IPS DF 6.9 (cell line): ENCODE data around the gene SPEG.

Source experiments
- DNase-seq: peaks from one replicate; pipeline ENCODE4 v3.0.0-alpha.2; 2013; ENCODE audit warnings: low read depth, low spot score
- H3K27ac ChIP-seq: one replicate; pipeline ENCODE4 v1.5.1; 2013; ENCODE audit warnings: low read length, control low read depth
- H3K27me3 ChIP-seq: 2 replicates; pipeline ENCODE4 v1.6.1; 2013; ENCODE audit warnings: mild to moderate bottlenecking, low read length; ENCODE audit not compliant: control insufficient read depth, insufficient read depth
- H3K36me3 ChIP-seq: 2 replicates; pipeline ENCODE4 v1.6.1; 2013; ENCODE audit warnings: low read length; ENCODE audit not compliant: control insufficient read depth, insufficient read depth
- H3K4me1 ChIP-seq: 2 replicates; pipeline ENCODE4 v1.6.1; 2013; ENCODE audit warnings: low read length; ENCODE audit not compliant: control insufficient read depth, insufficient read depth
- H3K4me3 ChIP-seq: 2 replicates; pipeline ENCODE4 v1.5.1; 2013; ENCODE audit warnings: mild to moderate bottlenecking, low read length
- H3K9me3 ChIP-seq: 2 replicates; pipeline ENCODE4 v1.6.1; 2013; ENCODE audit warnings: low read length, inconsistent platforms; ENCODE audit not compliant: control insufficient read depth, insufficient read depth
- WGBS: extraction: QIAGEN DNeasy Blood & Tissue Kit; methylation state at CpG from one replicate; pipeline ENCODE4 v1.1.7; 2013; ENCODE audit warnings: mixed read lengths, missing lambda C conversion rate; ENCODE audit not compliant: insufficient read length, insufficient coverage; 5-methylcytosine and 5-hydroxymethylcytosine counted together

SPEG gene

DNA sequence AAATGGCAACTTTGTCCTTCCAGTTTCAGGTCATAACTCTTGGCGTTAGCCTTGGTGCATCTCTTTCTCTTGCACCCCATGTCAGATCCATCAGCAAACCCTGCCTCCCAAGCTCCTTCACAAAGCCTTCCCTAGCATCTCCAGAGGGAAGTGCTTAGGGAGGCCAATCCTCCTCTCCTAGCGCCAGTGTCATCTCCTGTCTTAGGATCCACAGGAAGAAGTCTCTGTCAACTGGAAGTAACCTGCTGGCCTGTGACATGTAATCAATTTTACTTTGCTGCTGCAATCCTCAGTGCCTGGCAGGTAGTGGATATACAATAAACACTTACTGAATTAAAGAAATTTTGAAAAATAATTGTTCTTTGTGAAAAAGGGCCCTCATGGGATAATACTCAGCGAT lies 39.0 kb upstream of the SPEG start:
- no peaks in the 10 kb centered on the region for H3K9me3 ChIP-seq
- WGBS = no CpG with 5 or more reads among the region's 3 CpGs
- DNase-seq = no peak
- H3K4me1 ChIP-seq = no peaks in the 10 kb centered on the region
- H3K27me3 ChIP-seq = no peaks in the 10 kb centered on the region
- no peak overlapping the region for H3K4me3 ChIP-seq
- no peaks in the 10 kb centered on the region for H3K36me3 ChIP-seq
- H3K27ac ChIP-seq = no peak overlapping the region

DNA sequence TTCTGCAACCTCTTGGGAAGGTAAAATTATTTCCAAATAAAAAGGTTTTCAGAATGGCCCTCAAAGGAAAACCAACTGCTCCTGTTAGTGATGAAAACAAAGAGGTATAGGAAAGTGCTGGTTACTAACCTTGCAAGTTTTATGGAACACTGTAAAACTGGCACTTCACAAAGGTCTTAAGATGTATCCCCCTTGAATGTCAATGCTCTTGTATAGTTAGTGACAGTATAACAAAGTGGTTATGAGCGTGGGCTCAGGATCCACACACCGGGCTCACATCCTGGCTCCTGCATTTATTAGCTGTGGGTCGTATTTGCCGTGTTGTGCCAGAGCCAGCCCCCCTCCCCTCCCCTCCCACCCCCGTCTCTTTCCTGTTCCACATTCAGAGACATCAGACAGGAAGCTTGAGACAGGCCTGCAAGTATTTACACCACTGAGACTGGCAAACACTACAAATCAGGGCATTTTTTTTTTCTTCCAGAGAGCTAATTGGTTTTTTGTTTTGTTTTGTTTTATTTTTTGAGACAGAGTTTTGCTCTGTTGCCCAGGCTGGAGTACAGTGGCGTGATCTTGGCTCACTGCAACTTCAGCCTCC lies 37.7 kb upstream of the SPEG start:
- no peaks in the 10 kb centered on the region for H3K9me3 ChIP-seq
- H3K4me1 ChIP-seq = no peaks in the 10 kb centered on the region
- no peaks in the 10 kb centered on the region for H3K36me3 ChIP-seq
- H3K27ac ChIP-seq = no peak overlapping the region
- H3K27me3 ChIP-seq = no peaks in the 10 kb centered on the region
- WGBS = no CpG with 5 or more reads among the region's 6 CpGs
- DNase-seq = no peak
- H3K4me3 ChIP-seq = no peak overlapping the region

DNA sequence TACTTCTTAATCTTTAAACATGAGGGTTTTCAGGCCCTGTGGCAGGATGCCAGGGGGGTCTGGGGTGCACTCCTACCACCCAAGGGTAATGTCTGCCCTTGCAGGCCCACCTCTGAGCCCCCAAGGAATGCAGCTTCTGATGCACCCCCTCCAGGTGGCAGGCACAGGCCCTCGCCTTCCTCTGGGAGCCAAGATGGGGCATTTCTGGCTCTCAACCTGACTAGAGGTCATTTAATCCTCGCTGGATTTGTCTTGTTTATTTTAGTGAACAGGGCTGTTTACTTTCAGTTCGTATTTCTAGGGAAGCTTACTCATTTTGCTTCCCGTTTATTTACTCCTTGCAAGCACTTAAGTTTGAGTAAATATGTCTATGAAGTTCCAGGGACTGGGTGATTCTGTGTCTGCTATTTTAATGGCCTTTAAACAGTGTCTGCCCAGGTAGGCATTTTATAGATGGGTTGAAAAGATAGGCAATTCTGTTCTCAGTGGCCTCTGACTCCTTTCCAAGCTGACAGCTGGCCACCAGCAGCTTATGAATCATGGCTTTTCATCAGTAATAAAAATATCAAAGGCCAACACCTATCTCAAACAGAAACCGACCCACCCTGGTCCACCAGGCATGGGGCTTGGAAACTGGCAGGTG lies 35.8 kb upstream of the SPEG start:
- H3K4me1 ChIP-seq = peaks cover 2% of the 10 kb centered on the region; the same call in 1 of the 2 replicates
- no peak overlapping the region for H3K4me3 ChIP-seq
- no CpG with 5 or more reads among the region's 5 CpGs for WGBS
- no peaks in the 10 kb centered on the region for H3K9me3 ChIP-seq
- no peak overlapping the region for H3K27ac ChIP-seq
- no peak for DNase-seq
- H3K27me3 ChIP-seq = no peaks in the 10 kb centered on the region
- no peaks in the 10 kb centered on the region for H3K36me3 ChIP-seq

DNA sequence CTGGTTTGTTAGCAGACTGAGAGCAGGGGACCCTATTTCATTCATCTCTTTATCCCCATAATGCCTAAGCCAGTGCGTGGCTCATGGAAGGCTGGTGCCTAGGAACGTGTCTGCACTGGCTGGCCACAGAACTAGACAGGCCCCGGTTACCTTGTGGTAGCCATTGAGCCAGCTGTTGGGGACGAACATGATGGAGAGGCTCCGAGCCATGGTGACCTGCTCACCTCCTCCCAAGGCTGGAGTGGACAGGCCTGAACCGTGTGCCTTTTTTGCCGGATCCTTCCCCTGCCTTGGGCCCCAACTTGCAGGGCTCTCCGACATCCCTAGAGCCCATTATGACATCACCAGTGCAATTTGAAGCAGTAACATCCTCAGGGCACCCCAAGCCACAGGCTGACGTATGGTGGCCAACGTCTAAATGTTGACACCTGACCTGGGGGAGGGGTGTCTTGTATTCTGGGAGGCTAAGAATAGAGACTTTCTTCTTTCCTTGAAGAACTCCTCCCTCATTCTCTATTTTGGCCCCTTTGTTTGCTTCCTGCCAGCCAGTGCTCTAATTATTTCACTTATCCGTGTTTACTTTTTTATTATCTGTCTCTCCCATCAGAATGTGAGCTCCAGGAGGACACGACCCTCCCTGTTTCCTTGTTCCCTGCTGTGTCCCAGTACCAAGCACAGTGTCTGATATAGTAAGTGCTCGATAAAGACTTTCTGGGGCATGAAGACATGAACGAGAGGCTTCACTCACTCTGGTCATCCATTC lies 34.7 kb upstream of the SPEG start:
- no CpG with 5 or more reads among the region's 14 CpGs for WGBS
- Histone ChIP-seq H3K4me1 (peaks cover 4% of the 10 kb centered on the region), H3K4me3 (no peak overlapping the region), H3K27ac (no peak overlapping the region), H3K9me3 (no peaks in the 10 kb centered on the region), H3K27me3 (no peaks in the 10 kb centered on the region), H3K36me3 (no peaks in the 10 kb centered on the region)
- no peak for DNase-seq

DNA sequence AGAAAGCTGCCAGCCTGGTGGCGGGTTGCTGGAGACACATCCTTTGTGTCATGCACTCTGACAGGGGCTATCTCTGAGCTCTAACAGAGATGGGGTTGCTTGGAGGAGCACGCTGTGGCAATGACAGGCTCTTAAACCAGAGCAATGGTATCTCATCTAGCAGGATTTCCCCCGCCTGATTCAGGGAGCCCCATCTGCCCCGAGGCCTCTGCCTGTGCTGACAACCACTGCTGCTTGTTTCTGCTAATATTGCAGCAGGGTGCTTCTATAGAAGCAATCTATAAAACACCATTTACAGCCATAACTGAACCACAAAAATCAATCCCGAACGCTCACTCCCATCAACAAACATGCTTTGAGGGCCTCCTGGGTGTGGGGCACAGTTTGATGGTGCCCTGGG lies 34.1 kb upstream of the SPEG start:
- no CpG with 5 or more reads among the region's 6 CpGs for WGBS

DNA sequence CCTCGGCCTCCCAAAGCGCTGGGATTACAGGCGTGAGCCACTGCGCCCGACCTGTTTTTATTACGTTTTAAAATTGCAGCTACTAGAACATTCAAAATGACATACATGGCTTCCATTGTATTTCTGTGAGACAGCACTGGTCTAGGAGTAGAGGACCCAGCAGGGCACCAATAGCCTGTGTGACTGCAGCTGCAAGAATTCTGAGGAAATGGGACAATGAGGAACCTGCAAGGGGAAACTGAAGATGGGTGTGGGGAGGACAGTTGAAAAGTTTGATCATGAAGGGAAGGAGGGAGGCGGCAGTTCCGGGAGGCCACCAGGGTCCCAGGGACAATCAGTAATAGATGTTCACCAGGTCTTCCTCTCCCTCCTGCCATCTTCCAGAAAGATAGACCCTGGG lies 33.0 kb upstream of the SPEG start:
- Histone ChIP-seq H3K36me3 (no peaks in the 10 kb centered on the region), H3K27me3 (no peaks in the 10 kb centered on the region), H3K4me1 (peaks cover 4% of the 10 kb centered on the region), H3K9me3 (no peaks in the 10 kb centered on the region), H3K4me3 (no peak overlapping the region), H3K27ac (no peak overlapping the region)
- no peak for DNase-seq
- WGBS = no CpG with 5 or more reads among the region's 8 CpGs

More for the DNA sequence above, 34.1 kb upstream of the SPEG start:
- DNase-seq = no peak
- Histone ChIP-seq H3K4me3 (no peak overlapping the region), H3K27me3 (no peaks in the 10 kb centered on the region), H3K36me3 (no peaks in the 10 kb centered on the region), H3K9me3 (no peaks in the 10 kb centered on the region), H3K4me1 (peaks cover 4% of the 10 kb centered on the region), H3K27ac (no peak overlapping the region)

DNA sequence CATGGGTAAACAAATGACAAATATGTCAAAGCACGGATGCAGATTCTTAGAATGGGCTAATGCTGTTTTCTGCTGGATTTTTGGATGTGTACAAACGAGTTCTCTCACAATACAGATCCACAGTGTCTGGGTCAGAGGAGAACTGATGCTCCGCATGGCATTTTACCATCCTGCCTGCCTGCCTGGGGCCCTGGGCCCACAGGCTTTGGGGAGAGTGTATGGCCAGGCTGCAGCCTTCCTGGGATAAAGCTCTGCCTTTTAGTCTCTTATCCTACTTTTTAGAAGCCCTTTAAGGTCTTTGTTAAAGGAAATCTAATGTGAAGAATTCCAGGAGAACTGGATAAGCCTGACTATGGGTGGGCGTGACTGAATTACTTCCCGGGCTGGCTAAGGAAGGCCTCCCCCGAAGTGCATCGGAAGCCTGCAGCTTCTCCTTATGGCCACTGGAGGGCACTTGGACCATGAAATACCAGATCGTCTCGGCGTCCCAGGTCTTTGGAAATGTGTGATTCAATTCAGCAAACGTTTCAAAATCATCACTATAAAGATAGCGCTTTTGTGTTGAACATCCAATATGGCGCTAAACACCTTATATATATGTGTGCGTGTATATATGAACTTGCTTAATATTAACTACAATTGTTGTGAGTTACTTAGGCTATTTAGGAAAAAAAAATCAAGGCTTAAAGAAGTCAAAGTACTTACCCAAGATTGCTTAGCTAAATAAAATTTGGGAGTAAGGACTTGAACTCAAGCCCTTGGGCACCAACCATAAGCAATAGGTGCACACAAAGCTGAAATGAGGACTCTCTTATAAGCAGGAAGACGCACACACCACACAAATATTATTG lies 31.8 kb upstream of the SPEG start:
- Histone ChIP-seq H3K4me1 (peaks cover 4% of the 10 kb centered on the region), H3K27ac (no peak overlapping the region), H3K9me3 (no peaks in the 10 kb centered on the region), H3K27me3 (no peaks in the 10 kb centered on the region), H3K36me3 (no peaks in the 10 kb centered on the region), H3K4me3 (no peak overlapping the region)
- no CpG with 5 or more reads among the region's 15 CpGs for WGBS
- DNase-seq = no peak

DNA sequence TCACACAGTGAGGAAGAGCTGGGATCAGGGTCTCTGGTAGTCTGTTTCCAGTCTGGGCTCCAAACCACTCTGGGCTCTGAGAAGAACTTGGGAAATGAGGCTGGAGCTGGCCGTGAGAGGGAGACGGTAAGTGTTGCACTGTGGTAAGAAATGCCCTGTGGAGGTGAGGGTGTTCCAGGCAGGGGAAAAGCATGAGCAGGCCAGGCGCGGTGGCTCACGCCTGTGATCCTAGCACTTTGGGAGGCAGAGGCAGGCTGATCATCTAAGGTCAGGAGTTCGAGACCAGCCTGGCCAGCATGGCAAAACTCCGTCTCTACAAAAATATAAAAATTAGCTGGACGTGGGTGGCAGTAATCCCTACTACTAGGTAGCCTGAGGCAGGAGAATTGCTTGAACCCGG lies 30.8 kb upstream of the SPEG start:
- peaks cover 4% of the 10 kb centered on the region for H3K4me1 ChIP-seq
- H3K36me3 ChIP-seq = no peaks in the 10 kb centered on the region
- H3K27me3 ChIP-seq = no peaks in the 10 kb centered on the region
- H3K4me3 ChIP-seq = no peak overlapping the region
- no peaks in the 10 kb centered on the region for H3K9me3 ChIP-seq
- DNase-seq = no peak
- no peak overlapping the region for H3K27ac ChIP-seq
- no CpG with 5 or more reads among the region's 9 CpGs for WGBS

DNA sequence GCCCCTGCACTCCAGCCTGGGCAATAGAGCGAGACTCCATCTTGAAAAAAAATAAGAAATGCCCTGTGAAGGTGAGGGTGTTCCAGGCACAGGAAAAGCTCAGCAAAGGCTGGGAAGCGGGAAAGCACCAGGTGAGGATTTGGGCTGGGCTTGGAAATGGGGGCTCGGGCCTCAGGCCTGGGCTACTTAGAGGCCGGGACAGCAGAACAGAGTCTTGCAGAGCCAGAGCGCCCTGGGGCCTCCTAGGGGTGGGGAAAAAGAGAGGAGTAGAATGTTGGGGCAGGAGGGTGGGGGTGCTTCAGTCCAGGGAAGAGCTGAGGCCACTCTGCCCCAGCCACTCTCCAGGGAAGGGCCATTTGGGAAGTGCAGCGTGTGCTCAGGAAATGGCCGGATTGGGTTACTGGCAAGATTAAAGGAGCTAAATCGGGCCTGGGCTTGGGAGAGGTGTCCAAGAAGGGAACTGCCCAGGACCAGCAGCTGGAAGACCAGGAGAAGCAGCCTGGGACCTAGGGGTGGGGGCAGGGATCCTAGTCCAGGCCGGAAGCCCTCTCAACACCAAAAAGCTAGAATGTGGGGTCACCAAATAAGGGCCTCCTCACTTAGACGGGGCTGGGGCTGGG lies 30.2 kb upstream of the SPEG start:
- no CpG with 5 or more reads among the region's 10 CpGs for WGBS
- H3K27ac ChIP-seq = no peak overlapping the region
- H3K36me3 ChIP-seq = no peaks in the 10 kb centered on the region
- no peak overlapping the region for H3K4me3 ChIP-seq
- H3K27me3 ChIP-seq = no peaks in the 10 kb centered on the region
- DNase-seq = no peak
- no peaks in the 10 kb centered on the region for H3K9me3 ChIP-seq
- H3K4me1 ChIP-seq = peaks cover 4% of the 10 kb centered on the region

DNA sequence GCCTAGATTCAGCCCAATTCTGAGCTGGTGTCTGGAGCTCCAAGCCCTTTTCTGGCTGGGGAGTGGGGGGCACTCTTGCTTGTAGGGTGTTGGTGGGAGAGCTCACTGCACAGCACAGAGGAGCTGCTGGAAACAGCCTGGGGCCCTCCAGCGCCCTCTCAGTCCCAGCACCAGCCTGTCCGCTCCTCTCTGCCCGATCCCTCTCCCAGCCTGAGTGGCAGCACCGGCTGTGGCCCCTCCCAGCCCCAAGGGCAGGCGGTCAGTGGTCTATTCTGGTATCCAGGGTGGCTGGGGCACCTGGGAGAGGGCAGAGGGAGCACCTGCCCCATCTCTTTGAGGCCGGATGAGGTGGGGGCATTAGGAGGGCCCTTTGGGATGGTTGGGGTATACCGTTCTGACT lies 29.7 kb upstream of the SPEG start:
- Histone ChIP-seq H3K9me3 (no peaks in the 10 kb centered on the region), H3K36me3 (no peaks in the 10 kb centered on the region), H3K27ac (no peak overlapping the region), H3K4me1 (peaks cover 4% of the 10 kb centered on the region), H3K27me3 (no peaks in the 10 kb centered on the region), H3K4me3 (no peak overlapping the region)
- DNase-seq = no peak
- WGBS = no CpG with 5 or more reads among the region's 7 CpGs
